ENCODE data around the gene PSMC5. TPM values are rescaled to one million over a fixed set of nuclear protein-coding genes. Genes with fewer than 3 reads are reported as not detected.

Gene PSMC5
- total RNA-seq, 1 donor from 2014 or later, result 105 TPM

DNA sequence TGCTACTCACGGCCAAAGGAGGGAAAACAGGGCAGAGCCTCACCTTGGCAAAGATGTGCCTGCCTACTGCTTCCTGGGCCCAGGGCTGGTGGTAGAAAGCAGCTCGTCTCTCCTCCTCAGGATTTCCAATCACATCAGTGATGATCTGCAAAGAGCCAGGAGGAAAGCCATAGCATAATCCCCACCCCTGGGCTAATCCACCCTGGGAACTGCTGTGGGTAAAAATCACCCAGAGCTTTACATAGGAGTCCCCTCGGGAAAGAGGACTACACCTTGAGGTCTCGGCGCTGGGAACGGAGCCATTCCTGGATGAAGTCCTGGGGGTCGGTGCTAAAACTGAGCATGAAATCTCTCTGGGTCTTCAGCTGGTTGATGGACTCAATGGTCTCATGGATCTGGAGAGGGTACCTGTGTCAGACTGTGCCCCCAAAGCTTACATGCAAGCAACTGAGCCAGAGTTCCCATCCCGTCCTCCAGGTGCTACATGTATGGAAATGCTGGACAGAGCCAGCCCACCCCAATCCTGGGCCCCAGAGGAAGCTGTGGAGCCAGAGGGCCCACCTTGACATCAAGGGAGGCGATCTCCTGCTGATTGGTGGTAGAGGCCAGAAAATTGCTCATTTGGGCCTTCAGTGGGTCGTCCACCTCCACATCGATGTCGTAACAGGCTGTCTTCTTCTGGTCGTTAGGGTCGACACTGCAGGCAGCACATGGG is 6.0 kb downstream of the PSMC5 start:
- DNase-seq (no peak), ATAC-seq (no peak)
- no peak overlapping the region for H3K4me3 ChIP-seq
- H3K9me3 ChIP-seq, result no peaks in the 10 kb centered on the region
- intact Hi-C loops (cut with DNase I), result no loop called here
- TF ChIP-seq, protein P1, sequence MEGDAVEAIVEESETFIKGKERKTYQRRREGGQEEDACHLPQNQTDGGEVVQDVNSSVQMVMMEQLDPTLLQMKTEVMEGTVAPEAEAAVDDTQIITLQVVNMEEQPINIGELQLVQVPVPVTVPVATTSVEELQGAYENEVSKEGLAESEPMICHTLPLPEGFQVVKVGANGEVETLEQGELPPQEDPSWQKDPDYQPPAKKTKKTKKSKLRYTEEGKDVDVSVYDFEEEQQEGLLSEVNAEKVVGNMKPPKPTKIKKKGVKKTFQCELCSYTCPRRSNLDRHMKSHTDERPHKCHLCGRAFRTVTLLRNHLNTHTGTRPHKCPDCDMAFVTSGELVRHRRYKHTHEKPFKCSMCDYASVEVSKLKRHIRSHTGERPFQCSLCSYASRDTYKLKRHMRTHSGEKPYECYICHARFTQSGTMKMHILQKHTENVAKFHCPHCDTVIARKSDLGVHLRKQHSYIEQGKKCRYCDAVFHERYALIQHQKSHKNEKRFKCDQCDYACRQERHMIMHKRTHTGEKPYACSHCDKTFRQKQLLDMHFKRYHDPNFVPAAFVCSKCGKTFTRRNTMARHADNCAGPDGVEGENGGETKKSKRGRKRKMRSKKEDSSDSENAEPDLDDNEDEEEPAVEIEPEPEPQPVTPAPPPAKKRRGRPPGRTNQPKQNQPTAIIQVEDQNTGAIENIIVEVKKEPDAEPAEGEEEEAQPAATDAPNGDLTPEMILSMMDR (IDR thresholded peaks at IDR 0.05), result no peak
- peaks cover 23% of the 10 kb centered on the region for H3K4me1 ChIP-seq
- peaks cover 89% of the 10 kb centered on the region for H3K36me3 ChIP-seq
- no peaks in the 10 kb centered on the region for H3K27me3 ChIP-seq
- H3K27ac ChIP-seq, result no peak overlapping the region

DNA sequence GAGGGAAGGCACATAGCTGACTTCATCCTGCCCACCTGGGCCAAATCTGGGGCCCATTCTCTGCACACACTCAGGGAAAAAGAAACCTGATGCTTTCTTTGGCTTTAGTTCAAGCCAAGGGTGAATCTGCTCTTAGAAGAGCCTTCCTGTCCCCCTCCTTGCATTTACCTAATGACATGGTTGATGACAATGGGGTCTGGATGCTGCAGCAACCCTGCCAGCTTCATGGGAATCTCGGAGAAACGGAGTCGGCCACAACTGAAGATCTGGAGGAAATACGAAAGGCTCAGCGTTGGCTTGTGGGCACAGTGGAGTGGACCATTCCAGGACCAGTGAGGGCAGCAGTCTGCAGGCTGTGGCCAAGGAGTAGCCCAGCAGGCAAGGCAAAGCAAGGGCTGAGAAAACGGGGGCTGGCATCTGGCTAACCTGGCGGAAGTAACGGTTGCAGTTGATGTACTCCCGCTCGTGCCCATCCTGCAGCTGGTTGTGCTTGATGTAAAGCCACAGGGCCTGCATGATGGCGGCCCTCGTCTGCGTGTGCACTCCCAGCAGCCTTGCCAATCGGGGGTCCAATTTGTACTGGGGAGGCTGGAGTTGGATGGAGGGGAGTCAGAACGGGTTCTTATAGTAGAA is 6.6 kb downstream of the PSMC5 start:
- no peak for DNase-seq
- intact Hi-C loops (cut with DNase I), result no loop called here

DNA sequence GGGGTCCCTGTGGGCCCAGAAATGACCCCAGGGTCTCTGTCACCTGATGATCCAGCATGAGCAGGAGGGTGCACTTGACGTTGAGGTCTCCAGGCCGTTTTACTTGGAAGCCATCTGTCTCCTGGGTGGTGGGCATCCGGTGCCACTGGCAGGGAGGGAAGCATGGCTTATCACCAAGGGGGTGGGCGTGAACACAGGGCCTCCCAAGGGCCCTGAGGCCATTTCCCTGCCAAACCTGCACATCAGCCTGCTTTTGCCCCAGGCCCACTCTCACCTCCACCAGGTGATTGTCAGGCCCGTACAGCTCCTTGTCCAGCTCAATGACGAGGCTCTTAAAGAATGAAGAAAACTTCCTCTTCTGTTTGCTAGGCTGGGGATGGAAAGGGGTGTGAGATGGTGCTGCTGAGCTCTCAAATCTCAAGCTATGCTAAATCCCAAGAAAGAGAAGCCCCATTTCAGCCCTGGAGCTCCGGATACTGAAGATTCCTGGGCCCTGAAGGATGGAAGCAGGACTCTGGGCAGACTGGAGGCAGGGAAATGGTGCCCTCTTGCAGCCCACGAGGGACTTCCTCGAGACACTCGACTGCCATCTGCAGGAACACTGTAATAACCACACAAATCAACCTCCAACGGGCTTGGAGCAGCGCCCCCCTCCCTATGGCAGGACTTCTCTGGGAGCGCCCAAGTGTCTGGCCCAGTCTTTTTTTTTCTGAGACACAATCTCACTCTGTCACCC is 7.4 kb downstream of the PSMC5 start:
- peaks cover 28% of the 10 kb centered on the region for H3K4me1 ChIP-seq
- ATAC-seq (peak; percentile 66), DNase-seq (no peak)
- H3K9me3 ChIP-seq, result no peaks in the 10 kb centered on the region
- H3K27ac ChIP-seq, result no peak overlapping the region
- TF ChIP-seq, protein P1 (IDR thresholded peaks at IDR 0.05), result peak; percentile 56
- no peak overlapping the region for H3K4me3 ChIP-seq
- H3K36me3 ChIP-seq, result peaks cover 79% of the 10 kb centered on the region
- H3K27me3 ChIP-seq, result no peaks in the 10 kb centered on the region
- intact Hi-C loops (cut with DNase I), result no loop called here

More for the DNA sequence above, 6.6 kb downstream of the PSMC5 start:
- peaks cover 23% of the 10 kb centered on the region for H3K4me1 ChIP-seq
- no peak overlapping the region for H3K4me3 ChIP-seq
- ATAC-seq, result no peak
- no peaks in the 10 kb centered on the region for H3K9me3 ChIP-seq
- TF ChIP-seq, protein P1 (IDR thresholded peaks at IDR 0.05), result no peak
- H3K27ac ChIP-seq, result no peak overlapping the region
- H3K27me3 ChIP-seq, result no peaks in the 10 kb centered on the region
- peaks cover 86% of the 10 kb centered on the region for H3K36me3 ChIP-seq

DNA sequence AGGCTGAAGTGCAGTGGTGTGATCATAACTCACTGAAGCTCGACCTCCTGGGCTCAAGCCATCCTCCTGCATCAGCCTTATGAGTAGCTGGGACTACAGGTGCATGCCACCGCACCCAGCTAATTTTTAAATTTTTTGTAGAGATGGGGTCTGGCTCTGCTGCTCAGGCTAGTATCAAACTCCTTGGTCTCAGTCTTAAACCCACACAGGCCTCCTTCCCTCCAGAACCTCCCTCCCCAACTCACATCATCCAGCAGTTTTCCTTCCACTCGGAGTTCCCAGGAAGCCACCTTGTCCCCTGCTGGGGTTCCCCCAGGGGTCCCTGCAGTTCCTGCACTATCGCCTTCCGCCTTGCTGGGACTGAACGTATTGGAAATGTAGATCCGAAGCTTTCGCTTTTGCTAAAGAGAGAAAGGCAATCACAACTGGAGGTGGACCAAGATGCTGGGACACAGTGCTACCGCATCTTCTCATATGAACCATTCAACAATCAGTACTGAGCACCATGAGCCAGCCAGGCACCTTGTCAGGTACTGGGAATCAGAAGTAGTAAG is 8.0 kb downstream of the PSMC5 start:
- DNase-seq (no peak), ATAC-seq (no peak)
- TF ChIP-seq, protein P1 (IDR thresholded peaks at IDR 0.05), result no peak
- peaks cover 35% of the 10 kb centered on the region for H3K4me1 ChIP-seq
- no peak overlapping the region for H3K27ac ChIP-seq
- intact Hi-C loops (cut with DNase I), result no loop called here
- H3K4me3 ChIP-seq, result no peak overlapping the region
- no peaks in the 10 kb centered on the region for H3K9me3 ChIP-seq
- peaks cover 72% of the 10 kb centered on the region for H3K36me3 ChIP-seq
- no peaks in the 10 kb centered on the region for H3K27me3 ChIP-seq

DNA sequence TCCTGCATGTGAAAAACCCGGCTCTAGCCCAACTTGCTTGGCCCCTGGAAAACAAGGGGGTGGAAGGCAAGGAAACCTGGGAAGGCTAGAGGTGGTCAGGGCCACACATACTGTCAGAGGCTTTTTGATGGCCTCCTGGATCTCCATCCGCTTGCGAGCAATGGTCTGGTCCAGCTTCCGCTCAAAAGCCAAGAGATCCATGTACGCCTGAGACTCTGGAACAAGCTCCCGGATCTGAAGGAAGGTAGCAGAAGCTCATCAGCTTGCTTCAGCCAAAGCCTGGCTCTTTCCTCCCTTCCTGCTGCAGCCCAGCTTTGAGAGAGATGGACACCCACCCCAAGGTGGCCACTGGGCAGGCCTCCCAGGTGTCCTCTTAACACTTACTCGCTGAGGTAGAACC is 9.6 kb downstream of the PSMC5 start:
- TF ChIP-seq, protein P1 (IDR thresholded peaks at IDR 0.05), result no peak
- Histone ChIP-seq H3K4me3 (no peak overlapping the region), H3K27ac (no peak overlapping the region), H3K36me3 (peaks cover 57% of the 10 kb centered on the region), H3K4me1 (peaks cover 49% of the 10 kb centered on the region), H3K27me3 (no peaks in the 10 kb centered on the region), H3K9me3 (no peaks in the 10 kb centered on the region)
- intact Hi-C loops (cut with DNase I), result no loop called here
- DNase-seq, result no peak
- no peak for ATAC-seq

Measured in upper lobe of right lung (tissue), 1 donor.